Activated effector memory CD4-positive, alpha-beta T cell treated with Interleukin-2 at 50 U/mL for 16 hours (primary cell): ENCODE data around the gene LRRC4C.

Experiments
- DNase-seq: peaks from one replicate; pipeline ENCODE4 v3.0.0-alpha.2; 2020

Gene LRRC4C

GRCh38 chr11:41245704-41246398 is 213.6 kb downstream of the LRRC4C start:
- DNase-seq, result no peak

- DNase-seq, result no peak
Measured at GRCh38 chr11:41245184-41245583, 214.3 kb downstream of the LRRC4C start.

- no peak for DNase-seq
Measured at GRCh38 chr11:41237382-41237781, 222.1 kb downstream of the LRRC4C start.

DNA sequence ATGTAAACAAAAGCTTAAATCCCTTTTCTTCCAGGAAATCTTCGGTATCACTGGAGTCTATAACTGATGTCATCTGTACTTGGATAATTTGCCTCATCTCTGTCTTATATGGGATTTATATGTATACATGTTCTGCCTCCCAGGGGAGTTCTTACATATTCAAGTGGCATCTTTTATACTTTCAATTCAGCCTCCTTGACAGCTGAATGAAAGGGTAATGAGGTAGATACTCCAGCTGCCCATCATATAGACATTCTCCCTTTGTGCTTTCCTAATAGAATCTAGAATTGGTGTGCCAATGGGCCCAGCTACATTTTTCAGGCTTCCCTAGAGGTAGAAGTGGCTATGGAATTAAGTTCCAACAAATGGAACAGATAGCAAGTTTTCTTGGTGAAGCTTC is 223.8 kb downstream of the LRRC4C start:
- no peak for DNase-seq

DNA sequence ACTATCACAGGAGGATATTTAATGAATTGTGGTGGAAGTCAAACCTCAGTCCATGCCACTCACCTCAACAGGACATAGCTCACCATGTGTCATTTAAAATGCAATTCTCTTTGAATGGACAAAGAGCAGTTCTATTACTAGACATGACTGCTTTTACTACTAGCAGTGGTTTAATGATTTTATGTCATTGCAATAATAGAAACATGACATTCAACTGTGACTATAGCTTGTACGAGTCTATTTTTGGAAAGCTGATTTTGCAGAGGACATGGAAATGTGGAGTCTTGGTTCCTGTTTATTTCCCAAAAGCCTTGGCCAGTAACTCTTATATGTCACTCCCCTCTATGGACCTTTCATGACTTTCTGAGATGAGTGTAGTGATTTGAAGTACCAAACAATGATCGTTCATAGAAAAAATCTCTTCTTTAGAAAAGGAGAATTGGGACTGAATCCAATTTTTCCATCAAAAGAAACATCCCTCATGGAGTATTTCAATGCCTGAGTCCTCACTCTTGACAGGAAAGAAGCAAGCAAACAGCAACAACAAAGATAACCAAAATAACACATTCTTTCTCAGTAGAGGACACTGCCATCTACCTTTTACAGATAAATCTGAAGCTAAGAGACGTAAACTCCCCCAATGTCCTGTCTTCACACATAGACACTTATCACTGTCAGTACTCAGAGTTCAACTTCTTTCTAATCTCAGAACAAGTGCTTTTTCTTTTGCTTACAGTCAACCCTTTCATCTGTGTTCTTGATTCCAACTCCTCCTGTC is 233.4 kb downstream of the LRRC4C start:
- DNase-seq, result no peak

DNA sequence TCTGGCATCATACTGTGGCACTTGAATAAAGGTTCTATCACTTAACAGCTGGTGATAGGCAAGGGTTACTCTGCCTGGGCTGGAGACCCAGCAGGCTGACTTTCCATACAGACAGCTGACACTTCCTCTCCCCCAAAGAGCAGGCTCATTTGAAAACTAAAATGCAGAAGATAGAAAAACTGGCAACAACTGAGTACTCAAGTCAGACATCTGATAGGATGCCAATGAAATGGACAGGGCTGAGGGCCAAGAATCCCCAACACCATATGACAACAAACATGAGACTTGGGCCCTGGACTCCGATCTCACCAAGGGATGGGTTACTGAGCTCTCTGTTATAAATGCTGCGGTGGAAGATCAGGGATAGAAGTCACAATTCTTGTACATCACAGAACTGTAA is 237.2 kb downstream of the LRRC4C start:
- DNase-seq, result no peak

- no peak for DNase-seq
Measured at GRCh38 chr11:41206388-41206787, 253.1 kb downstream of the LRRC4C start.

DNA sequence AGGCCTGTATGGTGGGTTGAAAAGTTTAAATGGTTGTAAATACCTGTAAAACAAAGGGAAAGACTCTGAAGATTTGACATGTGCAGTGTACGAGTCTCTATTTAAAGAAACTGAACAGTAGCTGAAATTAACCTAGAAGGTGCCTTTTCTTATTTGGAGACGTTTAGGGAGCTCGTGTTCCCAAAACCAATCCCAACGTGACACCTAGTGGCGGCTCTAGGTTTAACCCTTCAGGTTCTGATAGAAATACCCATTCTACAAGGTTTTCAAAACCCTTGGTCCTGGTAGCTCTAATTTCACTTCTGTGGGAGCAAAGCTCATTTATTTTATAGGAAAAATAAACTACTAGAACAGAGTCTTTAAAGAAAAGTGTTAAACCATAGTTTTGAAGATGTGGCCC is 258.3 kb downstream of the LRRC4C start:
- DNase-seq, result no peak

DNA sequence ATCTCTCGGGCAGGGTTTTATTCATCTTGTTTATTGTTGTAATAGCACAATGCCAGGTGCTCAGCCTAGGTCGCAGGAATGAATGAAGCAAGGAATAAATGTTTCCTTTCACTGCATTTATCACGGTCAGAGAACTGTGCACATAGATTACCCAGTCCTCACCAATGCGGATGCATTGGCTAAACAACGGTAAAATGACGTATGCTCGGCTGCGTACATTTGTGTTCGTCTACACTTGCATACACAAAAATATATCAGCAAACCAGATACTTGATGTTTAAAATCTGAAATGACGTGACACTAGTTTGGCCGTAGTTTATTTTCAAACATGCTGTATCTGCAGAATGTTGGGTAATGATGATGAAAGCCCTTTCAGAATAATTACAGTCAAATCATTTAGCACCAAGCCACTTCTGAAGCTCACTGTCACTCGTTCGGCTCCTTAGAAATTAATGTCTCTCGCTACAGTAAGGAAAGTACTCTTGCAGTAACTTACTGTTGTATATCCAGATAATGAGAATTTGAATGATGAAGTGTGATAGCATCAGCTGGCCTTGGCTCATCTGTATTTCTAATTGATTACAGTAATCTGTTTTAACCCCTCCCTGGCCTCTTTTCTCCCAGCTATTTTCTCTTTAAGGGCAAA is 268.9 kb downstream of the LRRC4C start:
- DNase-seq, result no peak

DNA sequence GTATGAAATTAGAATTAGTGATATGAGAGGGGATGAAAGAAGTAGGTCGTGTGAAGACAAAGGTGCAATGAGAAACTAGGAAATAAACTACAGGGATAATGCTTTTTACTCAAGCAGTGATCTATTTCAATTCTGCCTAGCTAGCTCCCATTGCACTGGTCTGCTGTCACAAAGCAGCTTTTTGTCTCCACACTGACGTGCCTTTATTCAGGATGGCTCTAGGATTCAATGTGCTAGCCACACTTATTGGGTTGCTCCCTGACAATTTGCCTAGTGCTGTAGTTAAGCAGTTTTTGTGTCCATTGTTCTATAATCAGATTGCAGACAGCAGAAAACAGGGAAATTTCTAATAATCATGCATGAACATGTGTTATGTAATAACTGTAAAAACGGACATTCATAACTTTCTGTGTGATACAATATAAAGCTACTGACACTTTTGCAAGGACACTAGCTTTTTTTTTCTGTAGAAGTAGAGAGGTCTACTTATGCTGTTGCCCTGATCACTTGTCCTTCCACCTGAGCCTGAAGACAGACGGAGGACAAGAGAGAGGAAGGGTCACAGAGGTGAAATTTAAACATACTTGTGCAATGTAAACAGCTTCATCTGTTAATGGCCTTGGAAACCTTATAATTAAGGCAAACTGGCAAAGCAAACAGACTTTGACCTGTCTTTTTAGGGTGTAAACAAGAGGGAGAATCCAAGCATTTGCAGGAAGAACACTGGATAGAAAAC is 269.6 kb downstream of the LRRC4C start:
- no peak for DNase-seq

GRCh38 chr11:41177791-41178190 is 281.7 kb downstream of the LRRC4C start:
- no peak for DNase-seq

GRCh38 chr11:41175304-41175972 is 284.0 kb downstream of the LRRC4C start:
- DNase-seq, result no peak

- DNase-seq, result no peak
Measured at GRCh38 chr11:41146326-41146725, 313.1 kb downstream of the LRRC4C start.

- no peak for DNase-seq
Measured at GRCh38 chr11:41145420-41145819, 314.0 kb downstream of the LRRC4C start.

DNA sequence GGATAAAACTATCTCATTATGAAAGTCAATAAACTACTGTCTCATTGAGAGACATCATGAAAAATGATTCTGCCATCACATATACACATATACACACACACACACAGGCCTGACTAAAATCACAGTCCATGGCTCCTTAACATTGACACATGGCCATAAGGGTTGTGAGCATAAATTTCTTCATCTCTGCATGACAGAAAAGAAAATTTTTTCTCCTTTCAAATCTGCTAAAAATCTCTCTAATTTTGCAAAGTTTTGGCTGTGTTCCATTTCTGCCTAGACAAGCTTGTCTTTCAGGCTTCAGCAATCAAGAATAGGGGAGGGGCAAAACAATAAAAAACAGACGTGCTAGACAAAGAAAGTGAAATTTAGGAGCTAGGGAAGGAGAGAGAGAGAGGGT is 324.5 kb downstream of the LRRC4C start:
- no peak for DNase-seq

DNA sequence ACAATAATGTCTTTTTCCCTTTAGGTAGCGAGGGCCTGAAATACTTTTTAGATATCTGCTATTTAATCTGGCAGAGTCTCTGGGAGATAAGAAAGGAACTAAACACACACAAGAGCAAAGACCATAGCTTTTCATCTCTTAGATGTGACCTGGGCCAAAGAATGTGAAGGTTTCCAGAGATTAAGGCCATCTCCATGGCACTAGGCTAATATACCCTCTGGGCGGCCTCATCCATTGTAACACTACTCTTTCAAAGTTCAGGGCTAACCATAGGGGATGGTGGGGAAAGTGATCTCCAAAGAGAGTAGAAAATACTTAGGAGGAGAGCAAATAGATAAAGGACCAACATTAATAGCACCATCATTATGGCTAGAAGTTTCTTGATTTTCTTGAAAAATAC is 326.4 kb downstream of the LRRC4C start:
- DNase-seq, result no peak

DNA sequence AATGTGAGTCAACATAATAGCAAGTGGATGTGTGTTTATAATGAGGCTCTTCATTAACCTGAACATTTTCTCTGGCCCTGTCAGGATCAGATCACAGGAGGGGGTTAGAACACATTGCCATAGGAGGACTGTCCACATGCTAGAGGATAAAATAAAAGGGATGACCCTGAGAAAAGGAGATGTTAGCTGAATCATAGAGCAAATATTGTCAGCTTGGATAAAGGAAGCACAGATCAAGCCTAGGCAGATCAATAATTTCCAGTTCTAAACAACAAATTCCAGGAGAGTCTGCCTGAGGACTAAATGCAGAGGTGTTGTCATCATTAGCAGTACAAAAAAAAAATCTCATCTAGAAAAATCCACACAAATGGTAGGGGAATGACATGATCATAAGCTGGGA is 337.9 kb downstream of the LRRC4C start:
- DNase-seq, result no peak

- no peak for DNase-seq
Measured at GRCh38 chr11:41119484-41119883, 340.0 kb downstream of the LRRC4C start.

GRCh38 chr11:41118521-41118920 is 340.9 kb downstream of the LRRC4C start:
- DNase-seq, result no peak

DNA sequence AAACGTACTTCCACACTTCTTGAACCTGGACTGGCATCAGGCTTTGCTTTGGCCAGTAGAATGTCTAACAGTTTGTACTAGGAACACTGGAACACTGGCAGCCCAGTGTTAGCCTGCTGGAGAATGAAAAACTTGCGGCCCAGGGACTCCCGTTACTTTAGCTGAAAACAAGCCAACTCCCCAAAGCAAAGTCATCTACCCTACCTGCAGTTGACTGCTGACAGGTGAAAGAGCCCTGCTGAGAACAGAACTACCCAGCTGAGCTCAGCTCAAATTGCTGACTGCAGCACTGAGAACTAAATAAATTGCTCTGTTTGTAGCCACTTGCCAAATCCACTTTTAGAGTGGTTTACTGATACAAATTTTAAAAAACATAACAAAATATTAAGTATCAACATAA is 342.5 kb downstream of the LRRC4C start:
- no peak for DNase-seq

DNA sequence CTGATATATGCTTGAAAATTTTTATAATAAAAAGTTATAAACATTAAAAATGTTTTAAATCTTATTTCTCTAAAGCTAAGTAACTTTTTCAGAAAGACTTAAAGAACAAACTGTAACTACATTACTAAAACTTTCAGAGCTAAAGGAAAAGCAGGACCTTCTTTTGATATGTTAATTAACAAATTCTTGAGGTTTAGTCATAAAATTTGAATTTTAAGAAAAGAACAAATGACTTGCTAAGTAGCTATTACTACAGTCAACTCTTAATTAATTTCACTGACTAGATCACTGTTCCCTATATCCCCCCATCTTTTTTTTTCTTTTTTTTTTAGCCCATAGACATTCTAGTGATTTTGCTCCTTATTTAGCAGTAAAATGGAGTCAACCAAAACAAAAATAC is 344.4 kb downstream of the LRRC4C start:
- DNase-seq, result no peak

DNA sequence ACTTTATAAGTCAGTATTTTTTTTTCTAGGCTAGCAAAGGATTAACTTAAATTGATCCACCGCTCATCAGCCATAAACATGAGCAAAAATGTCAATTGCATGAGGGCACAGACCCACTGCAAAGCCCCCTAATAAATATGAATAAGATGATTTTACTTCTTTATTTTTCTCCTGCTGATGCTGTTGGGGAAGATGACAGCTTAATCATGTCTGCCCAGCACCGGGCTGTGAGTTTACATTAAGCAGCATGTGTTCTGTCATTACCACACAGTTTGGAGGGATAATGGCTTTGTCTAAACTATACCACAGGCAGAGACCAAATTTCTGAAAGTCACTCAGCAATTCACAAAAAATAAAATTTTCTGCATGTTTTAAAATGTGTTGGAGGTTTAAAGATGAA is 346.3 kb downstream of the LRRC4C start:
- DNase-seq, result no peak

DNA sequence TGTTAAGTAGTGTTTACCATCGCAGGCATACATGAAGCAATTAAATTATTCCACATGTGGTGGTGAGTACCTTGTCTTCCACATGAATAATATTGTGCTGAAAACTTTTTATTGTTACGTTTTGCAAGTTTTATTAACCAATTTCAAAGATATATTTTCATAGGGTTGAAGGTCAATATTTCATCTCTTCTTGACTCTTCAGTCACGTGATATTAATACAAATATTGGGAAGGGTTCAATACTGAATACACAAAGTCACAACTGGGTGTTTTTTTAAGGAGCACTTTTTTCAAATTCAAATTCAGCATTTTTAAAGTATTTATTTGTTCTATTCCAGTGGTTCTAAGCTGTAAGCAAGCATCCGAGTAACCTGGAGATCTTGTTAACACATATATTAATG is 348.9 kb downstream of the LRRC4C start:
- DNase-seq, result no peak
